Gastrocnemius medialis (tissue), 4 donors: ENCODE data around the gene TUBB1. TPM values are rescaled to one million over a fixed set of nuclear protein-coding genes. Genes with fewer than 3 reads are reported as not detected.

ENCODE experiments used
- ATAC-seq, 2 donors: fragments of 150-250 bp; one replicate each; pipeline ENCODE4 v1.9.1; 2016
- DNase-seq, 2 donors: peaks; one replicate each; pipeline ENCODE4 v3.0.0-alpha.2; 2019
- H3K27ac ChIP-seq, 4 donors: fragments of 200-600 bp; sonication (generic); 1 replicate in 1 of 4; 2 replicates in 3 of 4; pipeline ENCODE4 v1.5.1; 2016 to 2018; ENCODE audit warnings: mild to moderate bottlenecking in 2 of 4, moderate library complexity in 1 of 4
- H3K27me3 ChIP-seq, 3 donors: fragments of 200-600 bp; sonication (generic) in 2 of 3; 1 replicate in 1 of 3; 2 replicates in 2 of 3; pipeline versions ENCODE4 v1.5.1 to v1.6.0; 2016 to 2019; ENCODE audit warnings: mild to moderate bottlenecking in 1 of 3, moderate library complexity in 1 of 3
- H3K36me3 ChIP-seq, 2 donors: fragments of 200-600 bp; sonication (generic) in 1 of 2; one replicate each; pipeline ENCODE4 v1.5.1; 2017 to 2018
- H3K4me1 ChIP-seq, 2 donors: fragments of 200-600 bp; sonication (generic) in 1 of 2; one replicate each; pipeline ENCODE4 v1.5.1; 2016 to 2017; ENCODE audit warnings: mild to moderate bottlenecking in 2 of 2
- H3K4me3 ChIP-seq, 4 donors: fragments of 200-600 bp; sonication (generic) in 3 of 4; 1 replicate in 1 of 4; 2 replicates in 3 of 4; pipeline ENCODE4 v1.5.1; 2016 to 2019; ENCODE audit warnings: mild to moderate bottlenecking in 2 of 4
- H3K9me3 ChIP-seq, 3 donors: fragments of 200-600 bp; sonication (generic) in 2 of 3; 1 replicate in 1 of 3; 2 replicates in 2 of 3; pipeline ENCODE4 v1.5.1; 2016 to 2019
- POLR2A ChIP-seq, 2 donors: fragments of 450-650 bp; IDR thresholded peaks; one replicate each; pipeline ENCODE4 v1.6.1; 2017; ENCODE audit warnings: antibody characterized with exemption in 2 of 2, mild to moderate bottlenecking in 2 of 2, moderate library complexity in 2 of 2
- in situ Hi-C, 4 donors: fragments of 200-750 bp; cut with MboI; loops; one replicate each; pipeline versions ENCODE4 v1.15.0 to v1.8.0; 2017; ENCODE audit warnings: low sequenced_read_pairs in 4 of 4
- intact Hi-C: fragments of 100-400 bp; cut with DNase I; formaldehyde crosslinking; loops from one replicate; pipeline ENCODE4 v1.15.1; 2023; ENCODE audit warnings: low total_unique reads
- total RNA-seq, 4 donors: library from RNA; depleted of rRNA; stranded (reverse); fragments of >200 nt; gene quantifications; one replicate each; pipeline versions ENCODE4 v1.1.0 to v1.2.3, GENCODE V29; 2016
- TF ChIP-seq, protein P1 (sequence below), 5 experiments: fragments of 450-650 bp in 3 of 5; fragments of 200-600 bp in 2 of 5; sonication (generic) in 2 of 5; IDR thresholded peaks in 4 of 5; conservative IDR thresholded peaks in 1 of 5; 1 replicate in 4 of 5; 2 replicates in 1 of 5; pipeline ENCODE4 v1.5.1; 2016 to 2019; ENCODE audit warnings: antibody characterized with exemption in 5 of 5, mild to moderate bottlenecking in 3 of 5, moderate library complexity in 3 of 5

The TUBB1 gene
- total RNA-seq, 4 donors from 2014 or later, result 0.07 TPM; not detected in 3

DNA sequence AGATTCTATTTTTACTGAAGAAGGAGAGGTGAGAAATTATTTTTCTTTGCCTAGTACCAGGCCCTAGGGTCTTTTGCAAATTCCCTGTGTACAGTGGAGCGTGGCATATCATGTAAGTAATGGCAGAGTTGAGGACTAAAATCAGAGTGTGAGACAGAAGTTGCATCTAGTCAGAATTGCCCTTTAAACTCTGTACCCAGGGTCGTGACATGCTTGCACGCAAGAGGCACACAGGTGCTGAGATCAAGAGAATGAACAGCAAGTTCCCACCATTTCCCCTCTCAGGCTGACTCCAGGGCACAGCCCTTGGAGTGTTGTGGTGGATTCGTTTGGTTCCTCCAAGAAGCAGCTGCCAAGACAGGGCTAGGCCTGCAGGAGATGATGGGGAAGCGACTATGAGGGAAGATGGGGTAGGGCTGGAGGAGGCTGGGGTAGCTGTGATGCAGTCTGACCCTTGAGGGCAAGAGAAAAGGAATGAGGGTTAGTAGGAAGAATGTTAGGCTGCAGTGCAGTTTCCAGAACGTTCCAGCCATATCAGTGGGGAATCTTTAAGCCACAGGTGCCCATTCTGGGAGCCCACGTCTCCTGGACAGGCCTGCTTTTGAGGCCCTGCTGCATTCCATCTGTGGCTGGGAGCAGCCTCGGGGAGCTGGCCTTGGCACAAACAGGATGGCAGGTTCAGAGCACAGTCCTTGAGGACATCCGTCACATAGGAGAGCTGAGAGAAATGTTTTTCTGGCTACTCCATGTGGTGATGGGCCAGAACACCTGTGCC, 31.3 kb upstream of the TUBB1 start:
- ATAC-seq (no peak), DNase-seq (no peak)
- intact Hi-C loops, result loop anchor here (10.0 kb wide), 1 partner anchor 333 kb away; the partner anchor contains the start of gene STX16
- Histone ChIP-seq H3K27me3 (no peaks in the 10 kb centered on the region), H3K36me3 (peaks cover 0 to 69% of the 10 kb centered on the region in 2 donors), H3K4me3 (no peak overlapping the region), H3K27ac (no peak overlapping the region), H3K9me3 (no peaks in the 10 kb centered on the region), H3K4me1 (peaks cover 19 to 32% of the 10 kb centered on the region in 2 donors)
- in situ Hi-C loops, result loop anchor here (10.0 to 25.0 kb wide), 3 partner anchors 47 to 103 kb away; partner anchors contain the start of gene ATP5F1E (in 2 of the 4)
- no peak for TF ChIP-seq POLR2A (IDR thresholded peaks at IDR 0.05)

DNA sequence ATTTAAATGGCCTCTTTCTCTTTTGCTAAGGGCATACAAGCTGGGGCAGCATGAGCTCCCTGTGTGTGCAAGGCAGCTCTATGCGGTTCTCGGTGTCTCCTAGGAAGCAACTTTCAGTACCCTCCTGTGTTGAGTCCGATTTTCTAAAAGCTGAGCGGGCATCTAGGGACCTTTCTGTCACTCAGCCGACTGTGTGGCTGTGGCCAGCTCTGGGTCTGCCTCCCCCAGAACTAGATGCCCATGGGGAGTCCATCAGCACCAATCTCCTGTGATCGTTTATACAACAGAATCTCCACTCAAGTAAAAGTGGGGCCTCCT, 30.7 kb upstream of the TUBB1 start:
- H3K27me3 ChIP-seq, result no peaks in the 10 kb centered on the region
- no peak overlapping the region for H3K4me3 ChIP-seq
- peaks cover 0 to 74% of the 10 kb centered on the region in 2 donors for H3K36me3 ChIP-seq
- intact Hi-C loops (loop anchor here (10.0 kb wide), 1 partner anchor 334 kb away; the partner anchor contains the start of gene STX16), in situ Hi-C loops (loop anchor here (10.0 to 25.0 kb wide), 3 partner anchors 46 to 104 kb away; partner anchors contain the start of gene ATP5F1E (in 2 of the 4))
- ATAC-seq (no peak), DNase-seq (no peak)
- no peaks in the 10 kb centered on the region for H3K9me3 ChIP-seq
- H3K27ac ChIP-seq, result no peak overlapping the region
- TF ChIP-seq, protein P1, sequence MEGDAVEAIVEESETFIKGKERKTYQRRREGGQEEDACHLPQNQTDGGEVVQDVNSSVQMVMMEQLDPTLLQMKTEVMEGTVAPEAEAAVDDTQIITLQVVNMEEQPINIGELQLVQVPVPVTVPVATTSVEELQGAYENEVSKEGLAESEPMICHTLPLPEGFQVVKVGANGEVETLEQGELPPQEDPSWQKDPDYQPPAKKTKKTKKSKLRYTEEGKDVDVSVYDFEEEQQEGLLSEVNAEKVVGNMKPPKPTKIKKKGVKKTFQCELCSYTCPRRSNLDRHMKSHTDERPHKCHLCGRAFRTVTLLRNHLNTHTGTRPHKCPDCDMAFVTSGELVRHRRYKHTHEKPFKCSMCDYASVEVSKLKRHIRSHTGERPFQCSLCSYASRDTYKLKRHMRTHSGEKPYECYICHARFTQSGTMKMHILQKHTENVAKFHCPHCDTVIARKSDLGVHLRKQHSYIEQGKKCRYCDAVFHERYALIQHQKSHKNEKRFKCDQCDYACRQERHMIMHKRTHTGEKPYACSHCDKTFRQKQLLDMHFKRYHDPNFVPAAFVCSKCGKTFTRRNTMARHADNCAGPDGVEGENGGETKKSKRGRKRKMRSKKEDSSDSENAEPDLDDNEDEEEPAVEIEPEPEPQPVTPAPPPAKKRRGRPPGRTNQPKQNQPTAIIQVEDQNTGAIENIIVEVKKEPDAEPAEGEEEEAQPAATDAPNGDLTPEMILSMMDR (IDR thresholded peaks at IDR 0.05 in 4 of 5, conservative IDR thresholded peaks at IDR 0.05 in 1 of 5), result no peak
- no peak for TF ChIP-seq POLR2A (IDR thresholded peaks at IDR 0.05)
- H3K4me1 ChIP-seq, result peaks cover 19 to 31% of the 10 kb centered on the region in 2 donors

DNA sequence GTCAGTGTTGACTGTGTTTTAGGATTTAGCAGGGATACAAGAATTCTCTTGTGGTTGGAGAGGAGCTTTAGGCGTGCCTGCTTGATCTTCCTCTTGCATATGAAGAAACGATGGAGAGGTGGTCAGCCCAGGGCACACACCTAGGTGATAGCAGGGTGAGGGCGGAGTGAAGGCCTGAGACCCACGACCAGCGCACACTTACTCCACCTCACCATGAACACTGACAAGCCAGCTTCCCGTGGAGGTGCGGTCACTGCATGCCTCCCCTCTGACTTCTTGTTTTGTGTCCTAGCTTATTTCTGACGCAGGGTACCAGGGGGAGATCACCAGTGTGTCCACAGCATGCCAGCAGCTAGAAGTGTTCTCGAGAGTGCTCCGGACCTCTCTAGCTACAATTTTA, 30.0 kb upstream of the TUBB1 start:
- ATAC-seq (no peak), DNase-seq (no peak)
- in situ Hi-C loops (loop anchor here (10.0 to 25.0 kb wide), 3 partner anchors 46 to 104 kb away; partner anchors contain the start of gene ATP5F1E (in 2 of the 4)), intact Hi-C loops (loop anchor here (10.0 kb wide), 1 partner anchor 334 kb away; the partner anchor contains the start of gene STX16)
- Histone ChIP-seq H3K36me3 (peaks cover 0 to 81% of the 10 kb centered on the region in 2 donors), H3K27me3 (no peaks in the 10 kb centered on the region), H3K4me1 (peaks cover 12 to 24% of the 10 kb centered on the region in 2 donors), H3K4me3 (no peak overlapping the region), H3K9me3 (no peaks in the 10 kb centered on the region), H3K27ac (no peak overlapping the region)
- TF ChIP-seq, protein P1 (IDR thresholded peaks at IDR 0.05 in 4 of 5, conservative IDR thresholded peaks at IDR 0.05 in 1 of 5), result no peak
- TF ChIP-seq POLR2A (IDR thresholded peaks at IDR 0.05), result no peak

DNA sequence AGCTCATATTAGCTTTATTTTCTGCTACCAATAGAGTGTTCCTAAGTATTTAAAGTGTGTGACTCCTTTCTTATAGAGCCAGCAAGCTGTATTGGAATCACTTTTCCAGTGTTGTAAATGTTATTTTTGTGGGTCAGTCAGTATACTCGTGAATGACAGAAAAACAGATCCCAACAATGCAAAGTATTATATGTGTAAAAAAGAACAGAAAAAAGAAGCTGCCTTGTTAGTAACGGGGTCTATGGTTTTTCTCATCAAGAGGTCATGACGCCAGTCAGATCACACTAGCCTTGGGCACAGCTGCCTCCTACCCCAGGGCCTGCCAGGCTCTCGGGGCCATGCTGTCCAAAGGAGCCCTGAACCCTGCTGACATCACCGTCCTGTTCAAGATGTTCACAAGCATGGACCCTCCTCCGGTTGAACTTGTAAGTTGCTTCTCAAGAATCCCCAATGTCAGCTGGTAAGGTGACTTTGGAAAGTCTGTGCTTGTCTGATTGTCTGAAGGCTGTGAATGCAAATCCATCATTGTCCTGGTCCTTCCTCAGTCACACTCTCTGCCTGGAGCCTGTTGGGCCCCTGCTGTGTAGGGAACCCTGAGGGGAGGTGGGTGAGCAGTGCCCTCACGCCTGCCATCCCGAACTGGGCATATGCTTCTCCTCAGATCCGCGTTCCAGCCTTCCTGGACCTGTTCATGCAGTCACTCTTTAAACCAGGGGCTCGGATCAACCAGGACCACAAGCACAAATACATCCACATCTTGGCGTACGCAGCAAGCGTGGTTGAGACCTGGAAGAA, 28.4 kb upstream of the TUBB1 start:
- ATAC-seq, result no peak
- in situ Hi-C loops, result loop anchor here in 1 of 4 donors (25.0 kb wide), 1 partner anchor 104 kb away; no protein-coding TSS in a partner anchor
- intact Hi-C loops, result no loop called here

More for the DNA sequence above, 28.4 kb upstream of the TUBB1 start:
- no peaks in the 10 kb centered on the region for H3K9me3 ChIP-seq
- no peak overlapping the region for H3K27ac ChIP-seq
- TF ChIP-seq, protein P1 (IDR thresholded peaks at IDR 0.05 in 4 of 5, conservative IDR thresholded peaks at IDR 0.05 in 1 of 5), result no peak
- TF ChIP-seq POLR2A (IDR thresholded peaks at IDR 0.05), result no peak
- H3K4me1 ChIP-seq, result peaks cover 0 to 12% of the 10 kb centered on the region in 2 donors
- H3K4me3 ChIP-seq, result no peak overlapping the region
- no peaks in the 10 kb centered on the region for H3K27me3 ChIP-seq
- peaks cover 0 to 98% of the 10 kb centered on the region in 2 donors for H3K36me3 ChIP-seq
- DNase-seq, result no peak
